ENCODE results near the gene CLNK.

The CLNK gene

GRCh38 chr4:10438924-10439323 lies 245.6 kb downstream of the CLNK start:
- FAIRE-seq, result no peak

GRCh38 chr4:10437735-10438134 lies 246.8 kb downstream of the CLNK start:
- no peak for FAIRE-seq
